Pancreas (tissue), 10 donors: ENCODE results near the gene HNRNPUL1. TPM values are rescaled to one million over a fixed set of nuclear protein-coding genes. Genes with fewer than 3 reads are reported as not detected.

Experiments used
- ATAC-seq, 4 donors: fragments of 200-7000 bp; cut with Tn5 transposase; one replicate each; pipeline versions ENCODE4 v1.8.0 to v1.9.1; 2020; ENCODE audit warnings: mild to moderate bottlenecking in 4 of 4, moderate library complexity in 4 of 4
- DNase-seq, 6 donors: peaks; one replicate each; pipeline ENCODE4 v3.0.0-alpha.2; 2020
- FAIRE-seq: peaks from 2 replicates; lab custom pipeline; 2012; peaks lifted over from hg19 to GRCh38; lab: Jason Lieb, UNC
- H3K27ac ChIP-seq, 4 donors: fragments of 200-600 bp; sonication (generic); 1 replicate in 3 of 4; 2 replicates in 1 of 4; pipeline versions ENCODE4 v1.5.0 to v1.8.0; 2020
- H3K27me3 ChIP-seq, 4 donors: fragments of 200-600 bp; one replicate each; pipeline ENCODE4 v1.8.0; 2021
- H3K36me3 ChIP-seq, 3 donors: fragments of 200-600 bp; sonication (generic) in 1 of 3; one replicate each; pipeline versions ENCODE4 v1.5.0 to v1.8.0; 2020 to 2021
- H3K4me1 ChIP-seq, 3 donors: fragments of 200-600 bp; one replicate each; pipeline ENCODE4 v1.8.0; 2021
- H3K4me3 ChIP-seq, 4 donors: fragments of 200-600 bp; sonication (generic) in 2 of 4; one replicate each; pipeline versions ENCODE4 v1.5.0 to v1.8.0; 2020 to 2021
- H3K9me3 ChIP-seq, 4 donors: fragments of 200-600 bp; one replicate each; pipeline ENCODE4 v1.8.0; 2021
- CTCF ChIP-seq, 4 donors: fragments of 200-600 bp; sonication (generic) in 3 of 4; IDR thresholded peaks; one replicate each; pipeline versions ENCODE4 v1.5.0 to v1.8.0; 2021; ENCODE audit warnings: antibody characterized with exemption in 4 of 4
- WGBS, 2 donors: extraction: QIAGEN DNeasy Blood & Tissue Kit; methylation state at CpG; one replicate each; pipeline ENCODE4 v1.1.7; 2013; 5-methylcytosine and 5-hydroxymethylcytosine counted together
- intact Hi-C, 3 donors: fragments of 100-400 bp; cut with DNase I; formaldehyde crosslinking; loops; one replicate each; pipeline versions ENCODE4 v1.11.1 to v1.14.2; 2022
- polyA plus RNA-seq, 2 donors: library from polyadenylated mRNA; stranded (reverse); fragments of 200-250 nt; gene quantifications; one replicate each; pipeline ENCODE4 v1.2.3, GENCODE V29; 2013
- total RNA-seq, 6 donors: library from RNA; stranded (reverse); fragmentation: NEBNext Ultra II Directional in 4 of 6; extraction: Animal tissue kit (Norgen Biotek cat#: 25700) in 4 of 6; gene quantifications; one replicate each; pipeline versions ENCODE4 v1.2.1 to v1.2.4, GENCODE V29; 2021 to 2023
- donor health status: healthy with polysubstance abuse.
- donor health status: DM: no; HTN: no; CAD: no; lungs with moderate emphysema.
- donor health status: DM: no; HTN: no; CAD: no.
- donor health status: control.
- donor health status: control.
- donor health status: Bipolar disorder and iron deficiency.
- donor health status: DM: yes; HTN: yes; CAD: no.
- donor health status: DM: no; HTN: no; CAD: no.
- donor health status: DM: no; HTN: no; CAD: no.
- donor health status: DM: yes; HTN: yes; CAD: no.

Gene HNRNPUL1
- total and polyA plus RNA-seq, 8 donors: 49.2 to 101 (median 82.1) TPM

GRCh38 chr19:41325947-41326706, 62.0 kb downstream of the HNRNPUL1 start:
- H3K4me1 ChIP-seq: peaks cover 0 to 23% (median 0%) of the 10 kb centered on the region in 3 donors
- no peaks in the 10 kb centered on the region for H3K27me3 ChIP-seq
- H3K27ac ChIP-seq: peak overlapping the region in 3 of 4 donors; percentile 17 to 76 (median 66)
- H3K36me3 ChIP-seq: no peaks in the 10 kb centered on the region
- no peaks in the 10 kb centered on the region for H3K9me3 ChIP-seq
- intact Hi-C loops: no loop called here
- FAIRE-seq (no peak), DNase-seq (peak in 1 of 6 donors; percentile 55), ATAC-seq (peak; percentile 7 to 26 (median 10))
- TF ChIP-seq CTCF (IDR thresholded peaks at IDR 0.05): no peak
- 17 to 23% methylated on average over 29 to 30 of the region's 30 CpGs for WGBS, 2 donors
- H3K4me3 ChIP-seq: peak overlapping the region in 2 of 4 donors; percentile 37 to 48

- Histone ChIP-seq H3K9me3 (no peaks in the 10 kb centered on the region), H3K27ac (peak overlapping the region; percentile 33 to 76 (median 68)), H3K27me3 (no peaks in the 10 kb centered on the region), H3K4me3 (peak overlapping the region; percentile 12 to 48 (median 29)), H3K36me3 (no peaks in the 10 kb centered on the region), H3K4me1 (peaks cover 0 to 23% (median 0%) of the 10 kb centered on the region in 3 donors)
- ATAC-seq (peak in 2 of 4 donors; percentile 1 to 4), DNase-seq (no peak), FAIRE-seq (no peak)
- WGBS, 2 donors: 27 to 35% methylated on average over 13 of the region's 13 CpGs
- intact Hi-C loops: no loop called here
- TF ChIP-seq CTCF (IDR thresholded peaks at IDR 0.05): no peak
Measured at GRCh38 chr19:41327076-41327575, 63.0 kb downstream of the HNRNPUL1 start.

GRCh38 chr19:41327576-41328156, 63.5 kb downstream of the HNRNPUL1 start:
- H3K36me3 ChIP-seq: no peaks in the 10 kb centered on the region
- no peak for TF ChIP-seq CTCF (IDR thresholded peaks at IDR 0.05)
- FAIRE-seq: no peak
- peak overlapping the region; percentile 33 to 76 (median 68) for H3K27ac ChIP-seq
- peaks cover 0 to 23% (median 0%) of the 10 kb centered on the region in 3 donors for H3K4me1 ChIP-seq
- no peaks in the 10 kb centered on the region for H3K27me3 ChIP-seq
- intact Hi-C loops: no loop called here
- 11 to 23% methylated on average over 26 to 33 of the region's 33 CpGs for WGBS, 2 donors
- peak; percentile 69 to 90 (median 84) for DNase-seq
- H3K9me3 ChIP-seq: no peaks in the 10 kb centered on the region
- ATAC-seq: peak; percentile 75 to 79 (median 77)
- H3K4me3 ChIP-seq: peak overlapping the region; percentile 12 to 48 (median 29)

- no peaks in the 10 kb centered on the region for H3K36me3 ChIP-seq
- H3K9me3 ChIP-seq: no peaks in the 10 kb centered on the region
- no peaks in the 10 kb centered on the region for H3K27me3 ChIP-seq
- 59 to 61% methylated on average over 22 of the region's 22 CpGs for WGBS, 2 donors
- peak overlapping the region in 2 of 4 donors; percentile 37 to 48 for H3K4me3 ChIP-seq
- no peak for DNase-seq
- intact Hi-C loops: no loop called here
- peaks cover 0 to 23% (median 0%) of the 10 kb centered on the region in 3 donors for H3K4me1 ChIP-seq
- peak in 2 of 4 donors; percentile 1 to 3 for ATAC-seq
- TF ChIP-seq CTCF (IDR thresholded peaks at IDR 0.05): no peak
- no peak for FAIRE-seq
- peak overlapping the region; percentile 33 to 76 (median 68) for H3K27ac ChIP-seq
Measured at GRCh38 chr19:41328157-41328841, 64.1 kb downstream of the HNRNPUL1 start.
